Ishikawa (cell line): ENCODE data around the gene CCDC70.

Experiments used
- CEBPB ChIP-seq: IDR thresholded peaks from 2 replicates; pipeline ENCODE4 v1.6.1; 2012
- CREB1 ChIP-seq: IDR thresholded peaks from 2 replicates; pipeline ENCODE4 v1.6.1; 2012; ENCODE audit warnings: low read depth
- EGR1 ChIP-seq: IDR thresholded peaks from 2 replicates; pipeline ENCODE4 v1.6.1; 2012
- EP300 ChIP-seq: IDR thresholded peaks from 2 replicates; pipeline ENCODE4 v1.6.1; 2012; ENCODE audit warnings: borderline replicate concordance
- MAX ChIP-seq: IDR thresholded peaks from 2 replicates; pipeline ENCODE4 v1.6.1; 2012
- NFIC ChIP-seq: IDR thresholded peaks from 2 replicates; pipeline ENCODE4 v1.6.1; 2012
- RAD21 ChIP-seq: IDR thresholded peaks from 2 replicates; pipeline ENCODE4 v1.6.1; 2012; ENCODE audit warnings: low read depth
- REST ChIP-seq: IDR thresholded peaks from 2 replicates; pipeline ENCODE4 v1.6.1; 2012; ENCODE audit warnings: low read depth, mild to moderate bottlenecking
- TAF1 ChIP-seq: IDR thresholded peaks from 2 replicates; pipeline ENCODE4 v1.6.1; 2012; ENCODE audit warnings: low read depth, mild to moderate bottlenecking
- TCF12 ChIP-seq: IDR thresholded peaks from 2 replicates; pipeline ENCODE4 v1.6.1; 2012; ENCODE audit warnings: low read depth
- TEAD4 ChIP-seq: IDR thresholded peaks from 2 replicates; pipeline ENCODE4 v1.6.1; 2012
- USF1 ChIP-seq: IDR thresholded peaks from 2 replicates; pipeline ENCODE4 v1.6.1; 2012
- YY1 ChIP-seq: IDR thresholded peaks from 2 replicates; pipeline ENCODE4 v1.6.1; 2012; ENCODE audit warnings: low read depth
- ZBTB7A ChIP-seq: IDR thresholded peaks from 2 replicates; pipeline ENCODE4 v1.6.1; 2012; ENCODE audit warnings: low read depth

GRCh38 chr13:51827254-51827653 lies 34.5 kb upstream of the CCDC70 start:
- TF ChIP-seq EP300 (no peak), CEBPB (no peak), REST (no peak), RAD21 (no peak), MAX (no peak), USF1 (no peak), YY1 (no peak), NFIC (no peak), ZBTB7A (no peak), TAF1 (no peak), TCF12 (no peak), TEAD4 (no peak), EGR1 (no peak), CREB1 (no peak)
